HG03139 (cell line): ENCODE results near the gene MARK2.

ENCODE experiments used
- ATAC-seq: cut with Tn5 transposase; IDR thresholded peaks from one replicate; pipeline ENCODE4 v1.9.1; 2021; ENCODE audit not compliant: unreplicated experiment

MARK2 gene

GRCh38 chr11:63829823-63830489, 9.0 kb upstream of the MARK2 start:
- no peak for ATAC-seq

- ATAC-seq, result no peak
Observed at GRCh38 chr11:63831326-63831725, 7.6 kb upstream of the MARK2 start.

- ATAC-seq, result no peak
Observed at GRCh38 chr11:63832336-63832735, 6.6 kb upstream of the MARK2 start.

- no peak for ATAC-seq
Observed at GRCh38 chr11:63833048-63833447, 5.9 kb upstream of the MARK2 start.

DNA sequence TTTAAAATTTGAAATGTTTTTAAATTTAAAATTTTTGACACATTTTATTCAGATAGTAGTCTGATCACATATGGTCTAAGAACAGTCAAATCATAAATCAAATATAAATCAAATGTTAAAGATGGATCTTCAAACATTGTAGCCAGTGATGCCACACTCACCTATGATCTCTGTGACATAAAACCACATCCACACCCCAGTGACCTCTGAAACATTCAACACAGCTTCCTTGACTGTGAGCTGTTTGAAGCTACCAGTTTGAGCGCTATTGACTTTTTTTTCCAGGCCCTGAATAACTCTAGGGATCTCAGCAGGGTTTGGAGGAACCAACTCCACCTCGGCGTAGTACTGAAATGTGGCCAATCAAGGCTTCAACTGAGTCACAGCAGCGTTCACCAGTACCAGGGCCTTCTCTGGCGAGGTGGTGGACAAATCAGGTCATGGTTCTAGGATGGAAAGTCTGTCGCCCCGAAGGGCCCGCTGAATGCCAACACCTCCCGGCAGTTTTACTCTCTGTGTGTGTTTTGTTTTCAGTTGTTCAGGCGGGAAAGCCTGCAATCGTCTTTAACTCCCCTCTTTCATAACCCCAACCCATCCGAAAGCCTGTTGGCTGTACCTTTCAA, 4.3 kb upstream of the MARK2 start:
- no peak for ATAC-seq

GRCh38 chr11:63835158-63835545, 3.8 kb upstream of the MARK2 start:
- ATAC-seq, result no peak

- no peak for ATAC-seq
Observed at GRCh38 chr11:63837027-63837688, 1.8 kb upstream of the MARK2 start.

- ATAC-seq, result no peak
Observed at GRCh38 chr11:63837739-63838138, 1.2 kb upstream of the MARK2 start.

GRCh38 chr11:63838150-63838677, 696 bp upstream of the MARK2 start:
- no peak for ATAC-seq

DNA sequence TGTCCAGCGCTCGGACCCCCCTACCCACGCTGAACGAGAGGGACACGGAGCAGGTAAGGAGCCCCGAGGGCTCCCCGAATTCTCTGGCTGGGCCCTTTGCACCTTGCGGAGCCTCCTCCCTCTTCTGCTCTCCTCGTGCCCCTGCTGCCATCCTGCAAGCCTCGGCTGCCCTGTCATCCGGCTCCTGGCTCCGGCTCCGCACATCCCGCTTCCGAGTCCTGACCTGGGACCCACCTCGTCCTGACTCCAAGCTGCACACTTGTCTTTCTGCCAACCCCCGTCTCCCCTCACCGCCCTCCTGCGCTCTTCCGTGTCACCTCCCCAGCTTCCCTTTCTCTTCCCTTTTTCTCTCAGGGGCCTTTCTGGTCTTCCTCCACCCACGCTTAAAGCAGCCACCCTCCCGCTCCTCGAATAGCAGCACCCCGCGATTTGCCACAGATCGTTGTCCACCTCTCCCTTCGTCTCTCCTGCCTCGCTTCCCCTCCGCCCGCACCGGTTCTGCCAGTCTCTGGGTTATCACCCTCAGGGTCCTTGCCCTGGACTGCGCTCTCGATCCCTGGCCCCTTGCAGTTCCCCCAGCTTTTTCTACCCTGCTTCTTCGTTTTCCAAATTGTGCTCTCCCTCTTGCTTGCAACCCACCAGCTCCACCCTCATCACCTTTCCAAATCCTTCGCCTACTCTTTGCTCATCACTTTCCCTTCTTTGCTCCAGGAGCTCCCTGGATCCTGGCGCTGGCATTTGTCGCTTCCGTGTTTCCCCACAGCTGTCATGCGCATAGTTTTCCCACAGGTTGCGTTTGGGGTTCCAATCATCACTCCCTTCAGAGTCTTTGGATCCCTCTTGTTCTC, 822 bp downstream of the MARK2 start:
- ATAC-seq, result peak; percentile 1

GRCh38 chr11:63840356-63841060, 1.6 kb downstream of the MARK2 start:
- no peak for ATAC-seq

GRCh38 chr11:63841554-63841953, 2.6 kb downstream of the MARK2 start:
- ATAC-seq, result no peak

GRCh38 chr11:63843041-63843440, 4.1 kb downstream of the MARK2 start:
- ATAC-seq, result no peak

DNA sequence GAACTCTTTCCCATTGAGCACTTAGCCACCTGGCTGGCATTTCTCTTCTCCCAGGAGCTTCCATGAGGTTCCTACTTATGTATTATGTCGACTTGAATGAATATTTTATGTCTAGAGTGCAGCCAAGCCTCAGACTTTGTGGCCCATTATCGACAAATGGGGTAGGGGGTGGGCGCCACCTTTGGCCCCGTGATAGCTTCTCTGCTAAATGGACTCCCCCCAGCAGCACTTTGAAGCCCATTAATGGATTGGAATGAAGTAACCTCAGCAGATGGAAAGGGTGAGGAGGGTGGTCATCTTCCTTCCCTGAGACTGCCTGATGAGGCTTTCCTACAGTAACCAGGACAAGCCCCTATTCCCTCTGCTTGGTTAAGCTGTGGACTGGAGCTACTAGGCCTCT, 5.9 kb downstream of the MARK2 start:
- ATAC-seq, result no peak

DNA sequence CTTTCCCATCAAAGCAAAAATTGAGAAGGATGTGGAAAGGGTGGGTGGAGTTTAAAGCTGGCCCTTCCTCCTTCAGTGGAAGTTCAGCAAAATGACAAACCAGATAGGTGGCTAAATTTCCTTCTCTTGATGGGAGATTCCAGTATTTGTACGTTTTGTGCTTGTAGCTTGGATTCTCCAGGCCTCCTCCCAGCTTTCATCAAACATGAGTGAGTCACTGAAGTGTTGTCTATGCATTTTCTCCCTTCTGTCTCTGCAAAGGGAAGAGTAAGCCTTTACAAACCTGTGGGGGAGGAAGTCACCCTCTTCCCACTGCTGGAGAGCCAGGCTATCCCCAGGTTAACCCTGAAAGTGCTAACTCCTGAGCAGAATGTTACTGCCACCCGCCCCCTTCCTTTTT, 6.4 kb downstream of the MARK2 start:
- ATAC-seq, result no peak

DNA sequence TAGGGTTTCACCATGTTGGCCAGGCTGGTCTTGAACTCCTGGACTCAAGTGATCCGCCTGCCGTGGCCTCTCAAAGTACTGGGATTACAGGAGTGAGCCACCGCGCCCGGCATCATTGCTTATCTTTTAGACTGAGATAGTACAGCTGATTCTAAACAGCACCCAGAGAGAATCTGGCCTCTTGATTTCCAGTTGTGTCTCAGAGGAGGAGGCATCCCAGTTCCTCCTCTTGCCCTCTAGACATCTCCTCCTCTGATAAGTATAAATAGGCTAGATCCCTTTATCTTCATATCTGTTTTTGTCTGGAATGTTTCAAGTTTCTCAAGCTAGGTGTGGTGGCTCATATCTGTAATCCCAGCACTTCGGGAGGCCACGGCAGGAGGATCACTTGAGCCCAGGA, 7.0 kb downstream of the MARK2 start:
- no peak for ATAC-seq

- ATAC-seq, result no peak
Observed at GRCh38 chr11:63846897-63847296, 8.0 kb downstream of the MARK2 start.

DNA sequence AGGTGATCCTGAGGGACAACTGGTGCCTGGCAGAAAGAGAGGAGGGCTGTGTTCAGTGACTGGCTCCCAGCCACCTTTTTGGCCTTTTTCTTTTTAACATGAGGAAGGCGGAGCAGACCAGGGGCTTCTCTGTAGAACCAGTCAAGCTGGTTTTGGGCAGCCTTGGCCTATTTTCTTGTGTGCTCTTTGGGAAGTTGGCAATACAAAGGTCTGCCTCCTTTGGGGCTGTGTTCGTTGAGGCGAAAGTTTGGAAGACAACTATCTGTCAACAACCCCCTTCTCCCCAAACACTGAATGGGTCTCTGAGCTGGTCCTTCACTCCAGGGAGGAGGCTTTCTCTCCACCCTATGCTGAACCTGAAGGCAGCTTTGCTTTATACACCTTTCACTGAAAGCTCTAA, 8.5 kb downstream of the MARK2 start:
- ATAC-seq, result no peak

DNA sequence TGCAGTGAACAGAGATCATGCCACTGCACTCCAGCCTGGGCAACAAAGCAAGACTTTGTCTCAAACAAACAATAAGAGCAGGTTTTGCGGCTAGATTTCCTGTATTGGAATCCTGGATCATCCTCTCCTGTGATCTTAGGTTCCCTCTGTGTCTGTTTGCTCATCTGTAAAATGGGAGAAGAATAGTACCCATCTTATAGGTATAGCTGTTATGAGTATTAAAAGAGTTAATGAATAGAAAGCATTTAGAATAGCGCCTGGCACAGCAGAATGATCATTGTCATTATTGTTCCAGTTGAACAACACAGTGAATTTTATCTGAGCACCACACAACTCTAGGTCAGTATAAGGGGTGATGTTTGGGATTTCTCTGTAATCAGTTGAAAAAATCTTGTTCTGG, 10.8 kb downstream of the MARK2 start:
- no peak for ATAC-seq

- no peak for ATAC-seq
Observed at GRCh38 chr11:63850920-63851319, 12.0 kb downstream of the MARK2 start.

DNA sequence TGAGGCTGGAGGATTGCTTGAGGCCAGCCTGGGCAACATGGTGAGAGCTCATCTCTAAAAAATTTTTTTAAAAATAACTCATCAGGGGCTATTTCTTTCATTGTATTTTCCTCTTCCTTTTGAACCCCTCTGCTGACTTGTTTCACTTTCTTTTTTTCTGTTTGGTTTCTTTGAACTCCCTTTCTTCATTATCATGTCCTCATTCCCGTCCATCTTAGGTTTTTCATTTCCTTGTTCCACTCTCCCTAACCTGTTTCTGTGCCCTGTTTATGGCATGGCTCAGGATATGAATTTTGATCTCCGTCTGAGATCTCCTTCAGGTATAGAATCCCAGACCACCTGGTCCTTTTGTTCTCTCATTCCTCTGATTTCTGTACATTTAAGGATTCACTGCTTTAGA, 12.5 kb downstream of the MARK2 start:
- no peak for ATAC-seq
